RKO (cell line): ENCODE data around the gene CENPX.

Experiments
- DNase-seq: peaks from one replicate; pipeline ENCODE4 v3.0.0-alpha.2; 2016; ENCODE audit warnings: low spot score

Gene CENPX

GRCh38 chr17:82022310-82022980 lies at the start of gene CENPX:
TSS of gene CENPX (minus strand) at chr17:82022878. CDS start at chr17:82022861, 17 bp downstream.
- DNase-seq: no peak

GRCh38 chr17:82070611-82071010 lies 47.9 kb upstream of the CENPX start:
- DNase-seq: no peak

GRCh38 chr17:82065638-82066303 lies 43.1 kb upstream of the CENPX start, which contains the start of gene DUS1L:
TSS of gene DUS1L (minus strand) at chr17:82065804. CDS start at chr17:82065059, 745 bp downstream.
- peak; percentile 67 for DNase-seq

- DNase-seq: no peak
Measured at GRCh38 chr17:82065193-82065637, 42.5 kb upstream of the CENPX start.

GRCh38 chr17:82064433-82065192 lies 41.9 kb upstream of the CENPX start:
- no peak for DNase-seq

GRCh38 chr17:82063424-82064415 lies 41.0 kb upstream of the CENPX start:
- DNase-seq: no peak

GRCh38 chr17:82062984-82063368 lies 40.3 kb upstream of the CENPX start:
- DNase-seq: no peak

- no peak for DNase-seq
Measured at GRCh38 chr17:82062076-82062983, 39.7 kb upstream of the CENPX start.

GRCh38 chr17:82061047-82061925 lies 38.6 kb upstream of the CENPX start:
- no peak for DNase-seq

- no peak for DNase-seq
Measured at GRCh38 chr17:82060614-82061013, 37.9 kb upstream of the CENPX start.

GRCh38 chr17:82060001-82060380 lies 37.3 kb upstream of the CENPX start:
- DNase-seq: no peak

- no peak for DNase-seq
Measured at GRCh38 chr17:82059272-82060000, 36.8 kb upstream of the CENPX start.

GRCh38 chr17:82058855-82059249 lies 36.2 kb upstream of the CENPX start:
- DNase-seq: no peak

GRCh38 chr17:82058230-82058854 lies 35.7 kb upstream of the CENPX start:
- DNase-seq: no peak

- DNase-seq: no peak
Measured at GRCh38 chr17:82056729-82057621, 34.3 kb upstream of the CENPX start.

- DNase-seq: no peak
Measured at GRCh38 chr17:82055965-82056728, 33.5 kb upstream of the CENPX start.
